Islet of Langerhans (tissue), 1 donor: ENCODE results near the gene CST7.
"Not testable (repeated sequence)": the region's sequence is repeated elsewhere in the genome, so short reads cannot be mapped to it uniquely, and the experiment has no call there.

ENCODE experiments used
- FAIRE-seq: peaks from one replicate; lab custom pipeline; 2011; peaks lifted over from hg19 to GRCh38; lab: Jason Lieb, UNC

The CST7 gene, protein sequence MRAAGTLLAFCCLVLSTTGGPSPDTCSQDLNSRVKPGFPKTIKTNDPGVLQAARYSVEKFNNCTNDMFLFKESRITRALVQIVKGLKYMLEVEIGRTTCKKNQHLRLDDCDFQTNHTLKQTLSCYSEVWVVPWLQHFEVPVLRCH

DNA sequence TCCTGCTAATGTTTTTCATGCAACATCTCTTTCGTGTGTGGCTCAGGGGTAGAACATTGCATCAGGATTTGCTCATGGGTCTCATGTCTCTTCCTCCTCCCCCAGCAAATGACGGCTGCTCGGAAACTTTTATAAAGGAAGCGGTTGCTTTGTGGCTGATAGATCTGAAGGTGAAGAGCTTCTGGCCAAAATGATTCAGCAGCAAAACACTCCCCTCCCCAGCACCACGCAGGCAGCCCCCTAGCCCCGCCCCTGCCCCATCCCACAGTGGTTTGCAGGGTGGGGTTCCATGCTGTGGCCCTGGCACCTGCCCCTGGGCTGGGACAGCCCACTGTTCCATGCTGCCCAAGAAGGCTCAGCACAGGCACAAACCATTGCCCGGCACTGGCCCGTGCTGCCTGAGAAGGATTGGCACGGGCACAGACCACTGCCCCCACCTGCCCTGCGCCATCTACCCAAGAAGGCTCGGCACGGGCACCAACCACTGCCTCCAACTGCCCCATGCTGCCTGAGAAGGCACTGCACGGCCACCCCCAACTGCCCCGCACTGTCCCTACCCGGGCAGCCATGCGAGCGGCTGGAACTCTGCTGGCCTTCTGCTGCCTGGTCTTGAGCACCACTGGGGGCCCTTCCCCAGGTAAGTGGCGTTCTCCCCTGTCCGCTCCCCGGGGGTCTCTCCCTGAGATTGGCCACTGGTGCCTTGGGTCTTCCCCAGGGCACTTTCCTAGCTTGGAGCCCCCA is at the start of gene CST7:
Gene CST7 (plus strand): TSS at position 331 of the 741 bp plus-strand sequence. CDS start 237 bp downstream, at position 568.
- FAIRE-seq: no peak

DNA sequence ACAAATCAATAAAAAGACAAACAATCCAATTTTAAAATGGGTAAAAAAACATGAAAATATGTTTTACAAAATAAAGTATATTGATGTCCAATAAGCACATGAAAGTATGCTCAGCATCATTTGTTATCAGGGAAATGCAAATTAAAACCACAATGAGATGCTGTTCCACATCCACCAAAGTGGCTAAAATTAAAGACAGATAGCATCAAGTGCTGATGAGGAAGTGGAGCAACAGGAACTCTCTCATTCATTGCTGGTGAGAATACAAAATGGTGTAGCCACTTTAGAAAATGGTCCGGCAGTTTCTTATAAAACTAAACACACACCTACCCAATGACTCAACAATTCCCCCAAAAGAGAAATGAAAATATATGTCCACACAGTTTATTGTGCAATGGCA is 42.3 kb upstream of the CST7 start:
- no peak for FAIRE-seq

DNA sequence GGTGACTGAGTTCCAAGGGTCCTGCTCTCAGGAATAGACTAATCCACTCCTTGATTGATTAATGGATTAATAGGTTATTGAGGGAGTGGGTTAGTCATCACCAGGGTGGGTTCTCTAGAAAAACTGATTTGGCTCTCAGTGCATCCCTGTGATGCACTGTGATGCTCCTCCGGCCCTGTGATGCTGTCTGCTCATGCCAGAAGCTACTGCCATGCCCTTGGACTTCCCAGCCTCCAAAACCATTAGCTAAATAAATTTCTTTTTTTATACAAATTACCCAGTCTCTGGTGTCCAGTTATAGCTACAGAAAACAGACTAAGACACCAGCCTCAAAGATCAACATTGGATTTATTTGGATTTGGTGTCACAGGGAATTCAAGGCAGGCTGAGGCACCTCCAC is 40.4 kb upstream of the CST7 start:
- no peak for FAIRE-seq

DNA sequence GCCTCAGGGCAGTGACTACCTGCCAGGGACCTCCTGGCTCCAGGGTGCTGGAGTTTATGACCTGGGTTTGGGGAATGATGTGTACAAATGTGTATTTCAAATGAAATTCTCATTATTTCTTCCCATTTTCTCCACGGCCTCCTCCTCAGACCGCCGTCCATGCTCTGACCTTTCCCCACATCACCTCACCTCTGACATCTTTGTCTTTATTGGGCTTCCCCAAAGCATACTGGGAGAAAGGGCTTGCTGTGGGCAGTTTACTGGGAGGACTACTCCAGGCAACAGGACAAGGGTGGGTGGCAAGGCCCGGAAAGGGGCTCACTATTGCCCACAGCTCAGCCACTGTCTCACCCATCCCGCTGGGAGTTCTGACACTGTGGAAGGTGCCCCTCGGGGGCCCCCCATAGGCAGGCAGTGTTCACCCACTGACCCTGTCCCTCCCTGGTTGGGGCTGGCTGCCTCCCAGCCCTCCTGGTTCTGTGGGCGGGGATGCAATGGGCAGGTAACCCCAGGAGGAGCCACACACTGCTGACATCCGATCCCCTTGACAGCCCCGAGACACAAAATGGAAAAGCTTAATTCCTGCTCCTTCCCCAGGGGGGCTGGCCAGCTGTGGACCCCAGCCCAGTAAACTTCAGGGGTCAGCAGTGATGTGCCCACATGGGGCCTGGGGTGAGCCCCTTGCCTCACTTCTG is 39.8 kb upstream of the CST7 start:
- FAIRE-seq: no peak

DNA sequence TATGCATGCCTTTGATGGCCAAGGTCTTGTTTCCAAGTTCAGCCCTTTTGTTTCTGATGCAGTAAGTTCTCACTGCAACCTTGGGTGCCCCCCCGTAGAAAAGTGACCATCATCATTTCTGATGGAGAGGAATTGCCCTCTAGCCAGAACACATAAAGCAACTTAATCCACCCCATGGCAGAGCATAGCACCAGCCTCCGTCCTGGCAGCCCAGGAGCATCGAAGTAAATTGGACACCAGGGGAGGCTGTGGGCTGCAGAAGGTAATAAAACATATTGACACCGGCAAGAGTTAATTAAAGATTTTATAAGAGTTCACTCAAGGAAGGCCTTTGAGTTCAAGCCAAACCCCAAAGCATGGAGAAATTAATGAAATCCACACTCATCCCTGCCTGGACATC is 39.2 kb upstream of the CST7 start:
- no peak for FAIRE-seq

DNA sequence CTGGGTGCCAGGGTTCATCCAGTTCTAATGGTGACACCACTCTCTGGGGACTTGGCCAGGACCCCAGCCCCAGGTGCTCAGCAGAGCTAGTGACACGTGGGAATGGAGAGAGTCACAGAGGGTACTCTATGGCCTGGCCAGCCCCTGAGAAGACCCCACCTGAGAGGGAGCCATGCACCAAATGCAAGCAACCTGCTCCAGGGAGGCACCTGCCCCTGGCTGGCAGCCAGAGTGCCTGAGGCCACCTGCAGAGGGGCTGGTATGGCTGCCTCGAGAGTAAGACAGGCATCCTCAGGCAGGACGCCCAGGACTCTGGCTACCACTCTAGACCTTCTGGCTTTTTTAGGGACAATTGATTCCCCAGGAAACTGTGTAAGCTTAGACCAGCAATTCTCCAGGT is 38.6 kb upstream of the CST7 start:
- FAIRE-seq: no peak

DNA sequence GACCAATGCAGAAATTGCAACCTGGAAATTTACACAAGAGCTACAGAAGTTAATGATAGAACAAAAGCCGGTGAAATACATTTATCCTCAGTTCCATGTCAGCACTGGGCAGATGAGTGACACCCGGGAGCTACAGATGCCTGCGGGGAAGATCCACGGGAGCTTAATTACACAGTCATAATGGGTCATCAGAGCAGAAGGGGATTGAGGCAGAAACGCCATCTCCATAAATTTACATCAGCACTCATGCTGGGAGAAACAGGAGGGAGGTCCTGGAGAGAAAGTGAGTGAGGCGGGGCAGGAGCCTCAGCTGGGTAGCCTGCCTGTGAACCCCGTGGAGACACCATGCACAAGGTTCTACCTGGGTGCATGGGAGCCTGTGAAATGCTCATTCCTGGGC is 37.6 kb upstream of the CST7 start:
- no peak for FAIRE-seq

DNA sequence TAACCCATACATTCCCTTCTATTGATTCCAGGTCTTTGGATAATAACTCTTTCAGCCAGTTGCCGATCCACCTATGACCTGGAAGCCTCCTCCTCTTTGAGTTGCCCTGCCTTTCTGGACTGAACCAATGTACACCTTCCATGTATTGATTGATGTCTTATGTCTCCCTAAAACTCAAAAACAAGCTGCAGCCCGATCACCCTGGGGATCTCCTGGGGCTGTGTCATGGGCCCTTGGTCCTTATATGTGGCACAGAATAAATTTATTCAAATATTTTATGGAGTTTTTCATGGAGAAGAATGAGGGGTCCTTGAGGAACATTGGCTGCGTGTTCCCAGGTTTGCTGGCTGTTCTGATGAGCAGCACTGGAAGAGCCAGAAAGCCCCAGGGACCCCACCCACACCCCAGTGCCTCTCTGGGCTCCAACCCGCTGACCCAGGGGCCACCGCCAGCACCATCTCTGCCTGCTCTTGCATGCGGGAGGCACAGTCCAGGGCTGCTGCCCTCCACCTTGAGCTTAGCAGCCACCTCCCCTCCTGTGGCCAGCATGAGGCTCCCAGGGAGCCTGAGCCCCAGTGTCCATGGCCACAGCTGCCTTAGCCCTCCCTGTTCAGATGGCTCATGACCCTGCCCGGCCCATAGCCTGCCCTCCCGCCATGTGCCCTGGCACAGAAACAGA is 36.5 kb upstream of the CST7 start:
- FAIRE-seq: no peak

DNA sequence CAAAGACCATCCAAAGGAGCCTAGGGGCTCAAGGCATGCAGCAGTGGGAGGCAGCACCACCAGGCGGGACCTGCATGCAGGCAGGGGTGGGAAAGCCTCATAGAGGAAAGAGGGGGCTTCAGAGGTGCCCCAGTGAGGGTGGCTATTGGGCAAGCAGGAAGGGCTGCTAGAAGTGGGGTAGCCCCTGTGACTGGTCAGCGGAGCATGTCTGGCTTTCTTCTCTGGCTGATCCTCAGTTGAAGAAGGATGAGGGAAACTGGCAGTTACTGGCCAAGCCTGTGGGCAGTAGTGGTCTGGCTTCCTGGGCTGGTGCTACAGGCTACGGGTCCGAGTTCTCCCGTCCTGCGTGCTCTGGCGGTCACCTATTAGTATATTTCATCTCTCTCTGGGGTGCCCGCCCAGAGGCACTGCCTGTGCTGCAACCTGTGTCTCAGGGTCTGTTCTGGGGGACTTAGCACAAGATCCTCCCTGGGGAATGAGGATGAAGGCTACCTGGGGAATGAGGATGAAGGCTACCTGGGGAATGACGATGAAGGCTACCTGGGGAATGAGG is 35.9 kb upstream of the CST7 start:
- no peak for FAIRE-seq

DNA sequence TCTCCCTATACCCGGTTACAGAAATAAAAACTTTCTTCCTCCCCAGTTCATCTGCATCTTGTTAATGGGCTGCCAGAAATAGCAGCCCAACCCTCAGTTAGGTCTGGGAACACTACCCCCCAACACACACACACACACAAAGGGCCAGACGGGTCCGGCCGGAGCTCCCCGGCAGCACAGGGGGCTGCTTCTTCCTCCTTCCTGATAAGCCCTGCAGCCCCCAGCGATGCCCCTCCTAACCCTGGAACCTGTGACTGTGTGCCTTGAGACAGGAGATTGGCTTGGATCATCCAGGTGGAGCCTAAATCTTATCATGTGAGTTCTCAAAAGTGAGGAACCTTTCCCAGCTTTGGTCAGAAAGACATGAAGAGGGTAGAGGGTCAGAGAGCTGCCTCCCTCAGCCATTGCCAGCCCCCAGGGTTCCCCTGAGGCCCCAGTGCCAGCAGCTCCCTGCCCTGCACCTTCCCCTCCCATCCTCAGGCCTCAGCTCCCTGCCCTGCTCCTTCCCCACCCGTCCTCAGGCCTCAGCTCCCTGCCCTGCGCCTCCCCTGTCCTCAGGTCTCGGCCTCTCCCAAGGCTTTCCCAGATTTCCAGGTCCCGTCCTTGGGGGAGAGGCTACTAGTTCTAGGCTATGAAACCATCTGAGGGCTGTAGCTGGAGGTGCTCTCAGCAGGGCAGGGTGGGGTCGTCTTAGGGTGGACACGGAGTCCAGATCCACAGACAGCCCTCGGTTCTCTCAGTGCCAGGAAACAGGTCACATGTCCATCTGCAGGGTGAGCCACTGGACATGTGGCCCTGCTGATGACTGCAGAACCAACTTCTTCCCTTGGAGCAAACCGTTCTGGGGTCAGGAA is 34.5 kb upstream of the CST7 start:
- no peak for FAIRE-seq

DNA sequence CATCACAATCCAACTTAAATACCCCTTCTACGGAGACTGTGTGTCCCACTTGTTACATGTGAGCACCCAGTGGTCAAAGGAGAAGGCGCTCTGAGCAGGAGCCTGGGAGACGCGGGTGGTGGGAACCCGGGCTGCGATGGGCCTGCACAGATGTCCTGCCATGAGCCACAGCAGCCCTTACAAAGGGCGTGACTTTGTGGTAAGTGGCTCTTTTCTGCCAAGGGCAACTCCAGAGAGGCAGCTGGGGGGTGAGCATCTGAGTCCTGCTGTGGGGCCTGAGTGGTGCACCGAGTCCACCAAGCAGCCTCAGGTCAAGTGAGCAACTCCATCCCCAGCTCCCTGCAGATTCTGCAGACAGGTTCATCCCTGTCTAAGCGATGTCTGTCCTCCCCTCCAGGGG is 33.6 kb upstream of the CST7 start:
- FAIRE-seq: no peak

DNA sequence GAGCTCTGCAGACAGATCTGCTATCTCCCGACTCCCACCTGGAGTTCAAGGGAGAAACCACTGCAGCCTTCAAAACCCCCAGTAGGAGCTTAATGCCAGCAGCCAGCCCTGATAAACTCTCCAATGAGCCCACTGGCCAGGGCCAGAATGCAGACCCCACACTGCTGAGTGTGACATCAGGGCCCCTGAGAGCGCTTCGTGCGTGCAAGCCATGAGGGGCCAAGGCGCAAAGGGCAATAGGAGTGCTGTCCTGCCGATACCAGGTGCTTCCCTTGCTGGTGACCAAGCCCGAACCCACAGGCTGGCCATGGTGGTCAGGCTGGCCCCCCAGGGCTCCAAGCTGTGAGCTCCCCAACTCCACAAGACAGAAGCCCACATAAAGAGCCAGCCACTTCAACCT is 33.2 kb upstream of the CST7 start:
- FAIRE-seq: no peak

DNA sequence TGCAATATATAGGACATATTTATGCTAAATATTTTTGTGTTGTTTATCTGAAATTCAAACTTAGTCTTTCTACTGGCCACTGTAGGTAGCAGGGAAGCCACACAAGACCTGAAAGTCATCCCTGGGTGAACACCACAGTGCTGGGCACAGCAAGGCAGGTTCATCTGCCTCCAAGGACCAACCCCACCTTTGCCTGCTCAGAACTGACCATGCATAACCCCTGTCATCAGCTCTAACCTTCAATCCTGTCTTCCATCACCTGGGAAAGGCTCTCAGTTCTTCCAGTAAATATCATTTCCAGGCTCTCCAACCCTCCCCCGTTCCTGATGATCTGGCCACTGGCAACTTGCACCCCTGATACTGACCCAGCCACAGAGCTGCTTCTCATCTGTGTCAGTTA is 32.7 kb upstream of the CST7 start:
- FAIRE-seq: no peak

DNA sequence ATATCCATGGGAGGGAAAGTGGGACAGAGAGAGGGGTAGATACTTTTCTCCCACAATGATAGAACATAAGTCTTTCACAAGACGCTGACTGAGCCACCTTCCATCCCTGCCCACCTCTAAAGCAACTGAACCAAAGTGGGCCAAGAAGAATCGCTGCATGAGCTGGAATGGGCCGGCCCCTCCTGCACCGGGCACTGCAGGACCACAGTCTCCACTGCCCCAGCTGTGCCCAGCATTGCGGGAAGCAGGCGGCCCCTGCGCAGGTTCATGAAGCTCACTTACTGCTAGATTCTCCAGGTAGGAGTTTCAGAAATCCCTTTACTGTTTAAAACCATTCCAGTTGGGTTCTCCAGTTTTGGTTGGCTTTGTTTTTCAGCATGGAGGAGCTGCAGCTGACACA is 32.0 kb upstream of the CST7 start:
- FAIRE-seq: no peak

DNA sequence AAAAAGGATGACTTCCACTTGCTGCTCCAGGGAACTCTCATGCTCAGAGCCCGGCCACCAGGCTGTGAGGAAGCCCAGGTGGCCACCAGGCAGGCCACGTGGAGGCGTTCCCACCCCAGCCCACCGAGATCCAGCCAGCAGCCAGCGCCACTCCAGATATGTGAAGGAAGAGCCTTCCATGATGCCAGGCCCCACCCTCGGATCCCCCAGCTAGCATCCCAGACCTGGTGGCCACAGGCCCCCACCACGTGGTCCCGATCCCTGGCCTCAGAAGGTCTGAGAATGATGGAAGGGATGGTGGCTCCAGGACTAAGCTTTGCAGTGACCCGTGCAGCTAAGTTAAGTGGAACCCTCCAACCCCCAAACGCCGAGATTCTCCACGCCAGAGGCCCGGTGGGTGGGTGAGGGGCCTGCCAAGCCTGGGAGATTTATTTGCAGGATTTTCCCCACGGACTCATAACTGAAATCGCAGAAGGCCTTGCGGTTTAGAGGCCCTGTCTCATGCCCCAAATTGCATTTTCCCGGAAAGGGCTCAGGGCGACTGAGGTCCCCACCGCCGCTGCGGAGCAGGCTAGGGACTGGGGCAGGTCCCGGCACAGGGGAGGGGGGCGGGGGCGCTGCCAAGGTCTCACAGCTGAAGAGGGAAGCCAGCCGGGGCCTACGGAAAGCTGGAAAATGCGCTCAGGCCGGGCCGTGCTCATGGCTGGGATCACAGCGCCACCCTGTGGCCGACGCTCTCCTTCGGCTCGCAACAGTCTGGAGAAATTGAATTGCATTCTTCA is 31.1 kb upstream of the CST7 start:
- no peak for FAIRE-seq

DNA sequence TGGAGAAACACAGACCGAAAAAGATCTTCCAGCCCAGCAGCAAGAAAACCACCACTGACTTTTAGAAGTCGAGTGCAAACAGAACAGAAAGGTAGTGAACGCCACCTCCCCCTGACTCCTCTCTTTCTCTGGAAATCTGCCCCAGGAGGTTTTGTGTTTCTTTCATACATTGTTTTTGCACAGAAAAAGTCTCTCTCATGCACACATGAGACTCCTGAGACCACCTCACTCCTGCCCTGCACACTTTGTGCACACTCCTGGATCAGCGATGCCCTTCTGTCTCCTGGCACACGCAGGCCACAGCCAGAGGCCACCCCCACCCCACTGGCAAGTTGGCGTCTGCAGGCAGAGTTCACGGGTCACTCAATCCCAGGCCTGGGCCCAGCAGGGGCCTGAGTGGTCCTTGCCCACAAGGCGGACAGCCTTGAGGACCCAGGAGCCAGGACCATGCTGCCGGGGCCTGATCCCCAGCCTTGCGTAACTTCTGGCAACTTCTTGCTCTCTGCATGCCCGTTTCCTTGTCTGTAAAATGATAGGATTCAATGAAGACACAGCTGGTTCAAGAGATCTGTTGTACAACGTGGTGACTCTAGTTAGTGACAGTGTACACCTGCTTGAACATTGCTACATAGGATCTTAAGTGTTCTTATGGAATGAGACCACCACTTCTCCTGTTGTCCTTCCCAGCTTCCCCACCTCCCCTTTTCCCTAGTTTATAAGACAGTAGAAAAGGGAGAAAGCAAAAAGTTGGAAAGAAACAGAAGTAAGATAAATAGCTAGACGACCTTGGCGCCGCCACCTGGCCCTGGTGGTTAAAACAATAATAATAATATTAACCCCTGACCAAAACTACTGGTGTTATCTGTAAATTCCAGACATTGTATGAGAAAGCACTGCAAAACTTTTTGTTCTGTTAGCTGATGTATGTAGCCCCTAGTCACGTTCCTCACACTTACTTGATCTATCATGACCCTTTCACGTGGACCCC is 30.2 kb upstream of the CST7 start:
- FAIRE-seq: no peak

DNA sequence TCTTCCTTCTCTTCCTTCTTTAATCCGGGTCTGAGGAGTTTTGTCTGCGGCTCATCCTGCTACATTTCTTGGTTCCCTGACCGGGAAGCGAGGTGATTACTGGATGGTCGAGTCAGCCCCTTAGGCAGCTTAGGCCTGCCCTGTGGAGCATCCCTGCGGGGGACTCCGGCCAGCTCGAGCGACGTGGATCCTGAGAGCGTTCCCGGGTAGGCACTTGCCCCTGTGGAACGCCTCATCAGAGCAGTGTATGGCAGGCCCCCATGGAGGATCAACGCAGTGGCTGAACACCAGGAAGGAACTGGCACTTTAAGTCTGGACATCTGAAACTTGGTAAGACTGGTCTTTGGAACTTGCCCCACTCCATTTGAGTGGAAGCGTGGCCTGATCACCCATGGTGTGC is 29.4 kb upstream of the CST7 start:
- FAIRE-seq: not testable (repeated sequence)

DNA sequence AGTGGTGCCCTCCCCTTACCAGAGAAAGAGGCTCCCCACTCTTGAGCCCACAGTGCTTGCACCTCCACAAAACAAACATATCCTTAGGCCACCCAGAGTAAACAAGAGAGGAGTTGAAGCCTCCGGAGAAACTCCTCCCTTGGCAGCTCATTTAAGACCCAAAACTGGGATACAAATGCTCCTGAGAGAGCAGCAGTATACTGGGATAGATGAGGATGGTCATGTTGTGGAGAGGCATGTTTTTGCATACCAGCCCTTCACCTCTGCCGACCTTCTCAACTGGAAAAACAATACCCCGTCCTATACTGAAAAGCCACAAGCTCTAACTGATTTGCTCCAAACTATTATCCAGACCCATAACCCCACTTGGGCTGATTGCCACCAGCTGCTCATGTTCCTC is 28.4 kb upstream of the CST7 start:
- FAIRE-seq: not testable (repeated sequence)

DNA sequence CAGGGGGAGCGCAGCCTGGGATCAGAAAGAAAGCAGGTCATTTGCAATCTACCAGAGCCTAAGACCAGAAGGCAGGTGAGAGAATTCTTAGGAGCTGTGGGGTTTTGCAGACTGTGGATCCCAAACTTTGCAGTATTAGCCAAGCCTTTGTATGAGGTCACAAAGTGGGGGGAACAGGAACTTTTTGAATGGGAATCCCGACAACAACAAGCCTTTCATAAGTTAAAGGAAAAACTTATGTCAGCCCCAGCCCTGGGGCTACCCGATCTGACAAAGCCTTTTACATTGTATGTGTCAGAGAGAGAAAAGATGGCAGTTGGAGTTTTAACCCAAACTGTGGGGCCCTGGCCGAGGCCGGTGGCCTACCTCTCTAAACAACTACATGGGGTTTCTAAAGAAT is 19.8 kb upstream of the CST7 start:
- not testable (repeated sequence) for FAIRE-seq
